Measurements from ENCODE around the gene FIBP. TPM values are rescaled to one million over a fixed set of nuclear protein-coding genes. Genes with fewer than 3 reads are reported as not detected.

The FIBP gene
- total and polyA plus RNA-seq, 2 of the 8 experiments (the other 6 are each of a cell fraction or from before 2014, with no cell fraction given), result 74.3 to 173 TPM

GRCh38 chr11:65888163-65888814 is at the start of gene FIBP (continued):
- peak in 2 of 3 experiments; percentile 80 to 84; a peak in 3 of 4 replicates for TF ChIP-seq CTCF (IDR thresholded peaks at IDR 0.05; ENCODE audit: control extremely low read depth in 1 of 3, insufficient read depth in 1 of 3, low read depth in 1 of 3, low read length in 3 of 3)
- peak in 1 of 2 experiments; percentile 31; a peak in 1 of 4 replicates for TF ChIP-seq HDAC2 (IDR thresholded peaks at IDR 0.05; ENCODE audit: borderline replicate concordance in 1 of 2, low read depth in 2 of 2, low read length in 2 of 2)
- TF ChIP-seq ASH2L (IDR thresholded peaks at IDR 0.05; ENCODE audit: low read length), result peak; percentile 60
- no peak for TF ChIP-seq ZNF274 (IDR thresholded peaks at IDR 0.05; ENCODE audit: borderline replicate concordance, extremely low read depth, low read length)
- peak in 1 of 2 experiments; percentile 93; a peak in 2 of 3 replicates for TF ChIP-seq POLR2A (IDR thresholded peaks at IDR 0.05; ENCODE audit: control extremely low read depth in 1 of 2, low read depth in 2 of 2, low read length in 2 of 2)
- no peak for TF ChIP-seq CHD1 (IDR thresholded peaks at IDR 0.05; ENCODE audit: low read depth, low read length)
- peak; percentile 60; the same call in 1 of the 2 replicates for TF ChIP-seq TBP (IDR thresholded peaks at IDR 0.05; ENCODE audit: low read depth, low read length)
- TF ChIP-seq GABPA (IDR thresholded peaks at IDR 0.05; ENCODE audit: borderline replicate concordance, insufficient read depth, low read length), result peak; percentile 91
- no peak for TF ChIP-seq SIX5 (IDR thresholded peaks at IDR 0.05; ENCODE audit: low read depth, low read length)
- TF ChIP-seq KDM5A (IDR thresholded peaks at IDR 0.05; ENCODE audit: low read length), result peak; percentile 54; the same call in 1 of the 2 replicates
- TF ChIP-seq EGR1 (IDR thresholded peaks at IDR 0.05; ENCODE audit: borderline replicate concordance, low read depth, low read length), result peak; percentile 88
- TF ChIP-seq GTF2F1 (IDR thresholded peaks at IDR 0.05; ENCODE audit: borderline replicate concordance, low read depth, low read length), result peak; percentile 34; the same call in 1 of the 2 replicates
- no peak for TF ChIP-seq NRF1 (IDR thresholded peaks at IDR 0.05; ENCODE audit: low read depth, low read length)
- no peak for TF ChIP-seq CHD2 (IDR thresholded peaks at IDR 0.05; ENCODE audit: low read length)
- no peak for TF ChIP-seq BCL11A (IDR thresholded peaks at IDR 0.05; ENCODE audit: low read depth in 2 of 2, low read length in 2 of 2)
- TF ChIP-seq BACH1 (IDR thresholded peaks at IDR 0.05; ENCODE audit: low read length), result peak; percentile 57; the same call in 1 of the 2 replicates
- 0 out of 2 replicates have a peak, but pooled peaks have one; percentile 3 for TF ChIP-seq TCF12 (IDR thresholded peaks at IDR 0.05; ENCODE audit: low read depth, low read length)
- TF ChIP-seq SIRT6 (IDR thresholded peaks at IDR 0.05; ENCODE audit: low read length), result no peak
- TF ChIP-seq MAX (IDR thresholded peaks at IDR 0.05), result peak; percentile 69; the same call in 1 of the 2 replicates
- TF ChIP-seq, protein P1, sequence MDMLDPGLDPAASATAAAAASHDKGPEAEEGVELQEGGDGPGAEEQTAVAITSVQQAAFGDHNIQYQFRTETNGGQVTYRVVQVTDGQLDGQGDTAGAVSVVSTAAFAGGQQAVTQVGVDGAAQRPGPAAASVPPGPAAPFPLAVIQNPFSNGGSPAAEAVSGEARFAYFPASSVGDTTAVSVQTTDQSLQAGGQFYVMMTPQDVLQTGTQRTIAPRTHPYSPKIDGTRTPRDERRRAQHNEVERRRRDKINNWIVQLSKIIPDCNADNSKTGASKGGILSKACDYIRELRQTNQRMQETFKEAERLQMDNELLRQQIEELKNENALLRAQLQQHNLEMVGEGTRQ (IDR thresholded peaks at IDR 0.05; ENCODE audit: low read length), result no peak
- TF ChIP-seq HDAC6 (IDR thresholded peaks at IDR 0.05; ENCODE audit: low read depth, low read length), result no peak
